Activated CD4-positive, alpha-beta memory T cell treated with anti-CD3 and anti-CD28 coated beads for 36 hours (primary cell): ENCODE data around the gene FAM169A. TPM values are rescaled to one million over a fixed set of nuclear protein-coding genes. Genes with fewer than 3 reads are reported as not detected.

Experiments used
- CTCF ChIA-PET: fragments of 350-600 bp; sonication (Branson Sonifier 250); formaldehyde crosslinking; loops from one replicate; lab custom pipeline; 2021; ENCODE audit warnings: antibody characterized with exemption, inconsistent platforms; lab: Charles Lee
- POLR2A ChIA-PET: fragments of 350-600 bp; sonication (Branson Sonifier 250); formaldehyde crosslinking; loops from one replicate; lab custom pipeline; 2021; ENCODE audit warnings: antibody characterized with exemption; lab: Charles Lee
- DNase-seq: peaks from one replicate; pipeline ENCODE4 v3.0.0-alpha.2; 2020
- H3K27ac Mint-ChIP-seq: one replicate; pipeline ENCODE4 v1.8.0; 2021; ENCODE audit warnings: mixed read lengths
- H3K27me3 Mint-ChIP-seq: one replicate; pipeline ENCODE4 v1.8.0; 2021; ENCODE audit warnings: mixed read lengths
- H3K36me3 Mint-ChIP-seq: one replicate; pipeline ENCODE4 v1.8.0; 2021; ENCODE audit warnings: mixed read lengths
- H3K4me1 Mint-ChIP-seq: one replicate; pipeline ENCODE4 v1.8.0; 2021; ENCODE audit warnings: low read depth, mixed read lengths
- H3K4me3 Mint-ChIP-seq: one replicate; pipeline ENCODE4 v1.8.0; 2021; ENCODE audit warnings: mild to moderate bottlenecking, mixed read lengths
- H3K9me3 Mint-ChIP-seq: one replicate; pipeline ENCODE4 v1.8.0; 2021; ENCODE audit warnings: mixed read lengths
- intact Hi-C: fragments of 100-400 bp; cut with micrococcal nuclease; formaldehyde crosslinking; loops from one replicate; pipeline ENCODE4 v1.15.1; 2023
- total RNA-seq, 2 experiments: library from RNA; stranded (reverse); gene quantifications; one replicate each; pipeline ENCODE4 v1.2.3, GENCODE V29; 2021

FAM169A gene
- total RNA-seq, 2 experiments from 2014 or later, result 9.0 to 10.4 TPM

DNA sequence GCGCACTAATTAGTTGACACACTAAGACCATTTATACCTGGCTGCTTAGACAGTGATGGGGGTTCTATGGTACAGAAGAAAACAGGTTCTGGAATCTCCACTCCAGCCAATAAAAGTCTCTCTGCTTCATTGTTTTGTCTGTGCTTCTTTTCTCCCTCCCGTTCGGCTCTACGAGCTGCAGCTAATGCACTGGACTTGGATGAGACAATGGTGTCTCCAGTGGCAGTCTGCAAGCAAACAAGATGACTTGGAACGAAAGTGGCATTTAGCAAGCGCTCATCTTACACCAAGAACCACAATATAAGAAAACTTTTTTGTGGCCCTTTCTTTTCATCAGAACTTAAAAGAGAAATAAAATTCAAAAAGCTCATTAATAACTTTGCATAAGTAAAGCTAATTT is 129.4 kb downstream of the FAM169A start:
- no peak overlapping the region for H3K27ac Mint-ChIP-seq
- H3K27me3 Mint-ChIP-seq, result no peaks in the 10 kb centered on the region
- intact Hi-C loops, result no loop called here
- peaks cover 22% of the 10 kb centered on the region for H3K36me3 Mint-ChIP-seq
- no peak overlapping the region for H3K4me3 Mint-ChIP-seq
- no peaks in the 10 kb centered on the region for H3K9me3 Mint-ChIP-seq
- H3K4me1 Mint-ChIP-seq, result no peaks in the 10 kb centered on the region
- ChIA-PET CTCF (no interaction called here), POLR2A (no interaction called here)
- no peak for DNase-seq

Other genes with a start within 250 kb of the FAM169A start
- under 1 TPM; 0.29 to 0.44 TPM for gene ENC1, start 225.7 kb downstream of the FAM169A start, total RNA-seq
- gene HEXB, start 181.2 kb downstream of the FAM169A start, total RNA-seq, result 10 to 100 TPM; 67.1 to 68.5 TPM
- 10 to 100 TPM; 30.9 to 33.0 TPM for gene GFM2, start 99.3 kb downstream of the FAM169A start, total RNA-seq
- 10 to 100 TPM; 96.1 to 98.0 TPM for gene NSA2, start 99.1 kb downstream of the FAM169A start, total RNA-seq
- 1 to 10 TPM; 2.4 TPM for gene GCNT4, start 186.2 kb upstream of the FAM169A start, total RNA-seq